H9 (cell line): Measurements from ENCODE around the gene CACNB2. TPM values are rescaled to one million over a fixed set of nuclear protein-coding genes. Genes with fewer than 3 reads are reported as not detected.
"Not testable (repeated sequence)": the region's sequence is repeated elsewhere in the genome, so short reads cannot be mapped to it uniquely, and the experiment has no call there.

Source experiments
- DNase-seq: peaks from one replicate; pipeline ENCODE4 v3.0.0-alpha.2; 2017
- H2AFZ ChIP-seq: one replicate; pipeline ENCODE4 v1.6.1; 2013; ENCODE audit warnings: mild to moderate bottlenecking, low read length, control low read depth, moderate library complexity
- H2AK5ac ChIP-seq: 2 replicates; pipeline ENCODE4 v1.6.1; 2013; ENCODE audit warnings: low read length, control low read depth, mixed read lengths; ENCODE audit not compliant: insufficient read length
- H2BK120ac ChIP-seq: one replicate; pipeline ENCODE4 v1.6.1; 2013; ENCODE audit warnings: low read depth, mild to moderate bottlenecking, low read length, control low read depth, inconsistent platforms; ENCODE audit not compliant: poor library complexity, severe bottlenecking
- H2BK12ac ChIP-seq: 2 replicates; pipeline ENCODE4 v1.6.1; 2013; ENCODE audit warnings: low read length, control low read depth, mixed read lengths, low read depth; ENCODE audit not compliant: insufficient read length
- H2BK15ac ChIP-seq: 2 replicates; pipeline ENCODE4 v1.6.1; 2013; ENCODE audit warnings: low read depth, low read length, control low read depth
- H2BK20ac ChIP-seq: one replicate; pipeline ENCODE4 v1.6.1; 2013; ENCODE audit warnings: low read depth, mild to moderate bottlenecking, low read length, control low read depth, inconsistent platforms; ENCODE audit not compliant: poor library complexity, severe bottlenecking
- H2BK5ac ChIP-seq: 2 replicates; pipeline ENCODE4 v1.6.1; 2013; ENCODE audit warnings: low read length, control low read depth, mixed read lengths; ENCODE audit not compliant: insufficient read length
- H3K14ac ChIP-seq: 2 replicates; pipeline ENCODE4 v1.6.1; 2013; ENCODE audit warnings: low read length, control low read depth; ENCODE audit not compliant: insufficient read depth
- H3K18ac ChIP-seq: 2 replicates; pipeline ENCODE4 v1.6.1; 2013; ENCODE audit warnings: low read depth, mild to moderate bottlenecking, mixed read lengths, low read length, control low read depth; ENCODE audit not compliant: insufficient read length
- H3K23ac ChIP-seq: 2 replicates; pipeline ENCODE4 v1.6.1; 2013; ENCODE audit warnings: low read length, control low read depth, mixed read lengths, low read depth; ENCODE audit not compliant: insufficient read length
- H3K23me2 ChIP-seq: 2 replicates; pipeline ENCODE4 v1.6.1; 2013; ENCODE audit warnings: low read depth, mild to moderate bottlenecking, mixed read lengths, low read length, control low read depth; ENCODE audit not compliant: insufficient read length, poor library complexity, severe bottlenecking
- H3K27ac ChIP-seq: 2 replicates; pipeline ENCODE4 v1.5.1; 2013; ENCODE audit warnings: low read length, control low read depth, mixed read lengths, low read depth; ENCODE audit not compliant: insufficient read length
- H3K27me3 ChIP-seq: 2 replicates; pipeline ENCODE4 v1.6.1; 2013; ENCODE audit warnings: low read length, control low read depth, inconsistent platforms; ENCODE audit not compliant: insufficient read depth
- H3K4ac ChIP-seq: 2 replicates; pipeline ENCODE4 v1.6.1; 2013; ENCODE audit warnings: low read depth, mild to moderate bottlenecking, control low read depth, inconsistent platforms, low read length, moderate library complexity
- H3K4me1 ChIP-seq: 2 replicates; pipeline ENCODE4 v1.6.1; 2013; ENCODE audit warnings: low read length, control low read depth, inconsistent platforms; ENCODE audit not compliant: insufficient read depth
- H3K4me2 ChIP-seq: 2 replicates; pipeline ENCODE4 v1.6.1; 2013; ENCODE audit warnings: low read length, control low read depth, mixed read lengths; ENCODE audit not compliant: insufficient read length, insufficient read depth
- H3K56ac ChIP-seq: 2 replicates; pipeline ENCODE4 v1.6.1; 2013; ENCODE audit warnings: low read depth, mild to moderate bottlenecking, mixed read lengths, low read length, control low read depth; ENCODE audit not compliant: insufficient read length
- H3K79me1 ChIP-seq: 2 replicates; pipeline ENCODE4 v1.6.1; 2013; ENCODE audit warnings: low read depth, mild to moderate bottlenecking, moderate library complexity, low read length, control low read depth, inconsistent platforms; ENCODE audit not compliant: insufficient read depth, poor library complexity, severe bottlenecking
- H3K79me2 ChIP-seq: 2 replicates; pipeline ENCODE4 v1.6.1; 2013; ENCODE audit warnings: low read length, control low read depth, inconsistent platforms; ENCODE audit not compliant: insufficient read depth
- H3K9ac ChIP-seq: 2 replicates; pipeline ENCODE4 v1.6.1; 2013; ENCODE audit warnings: low read length, control low read depth, mixed read lengths; ENCODE audit not compliant: insufficient read length; ENCODE audit errors: extremely low read depth
- H3K9me3 ChIP-seq: one replicate; pipeline ENCODE4 v1.6.1; 2013; ENCODE audit warnings: low read depth, low read length, inconsistent platforms; ENCODE audit not compliant: control insufficient read depth
- H3T11ph ChIP-seq: one replicate; pipeline ENCODE4 v1.6.1; 2013; ENCODE audit warnings: mild to moderate bottlenecking, low read length, control low read depth, inconsistent platforms
- H4K20me1 ChIP-seq: one replicate; pipeline ENCODE4 v1.6.1; 2013; ENCODE audit not compliant: control insufficient read depth, insufficient read length, insufficient read depth
- H4K5ac ChIP-seq: 2 replicates; pipeline ENCODE4 v1.6.1; 2013; ENCODE audit warnings: low read depth, mild to moderate bottlenecking, mixed read lengths, low read length, control low read depth; ENCODE audit not compliant: insufficient read length
- H4K8ac ChIP-seq: replicated peaks from 2 replicates; pipeline ENCODE4 v1.6.1; 2013; ENCODE audit warnings: low read length, control low read depth, mixed read lengths, low read depth; ENCODE audit not compliant: insufficient read length
- H4K91ac ChIP-seq: 2 replicates; pipeline ENCODE4 v1.6.1; 2013; ENCODE audit warnings: low read depth, mild to moderate bottlenecking, moderate library complexity, mixed read lengths, low read length, control low read depth; ENCODE audit not compliant: insufficient read length
- H3K27ac Mint-ChIP-seq, 3 experiments: 2 replicates in 2 of 3; 3 replicates in 1 of 3; pipeline ENCODE4 v1.8.0; 2020 to 2021; ENCODE audit warnings: mixed read lengths in 3 of 3, mild to moderate bottlenecking in 1 of 3, moderate library complexity in 1 of 3
- H3K27me3 Mint-ChIP-seq: 2 replicates; pipeline ENCODE4 v1.8.0; 2021; ENCODE audit warnings: low read depth, mild to moderate bottlenecking, moderate library complexity, mixed read lengths
- H3K36me3 Mint-ChIP-seq, 3 experiments: 2 replicates in 2 of 3; 3 replicates in 1 of 3; pipeline ENCODE4 v1.8.0; 2020 to 2021; ENCODE audit warnings: low read depth in 3 of 3, mixed read lengths in 3 of 3; ENCODE audit not compliant: insufficient read depth in 1 of 3
- H3K4me1 Mint-ChIP-seq, 2 experiments: 2 replicates each; pipeline ENCODE4 v1.8.0; 2020; ENCODE audit warnings: mixed read lengths in 2 of 2
- H3K4me3 Mint-ChIP-seq, 2 experiments: 2 replicates in 1 of 2; 3 replicates in 1 of 2; pipeline ENCODE4 v1.8.0; 2020 to 2021; ENCODE audit warnings: mild to moderate bottlenecking in 2 of 2, mixed read lengths in 2 of 2, moderate library complexity in 1 of 2
- H3K9me3 Mint-ChIP-seq, 2 experiments: 2 replicates in 1 of 2; 3 replicates in 1 of 2; pipeline ENCODE4 v1.8.0; 2020; ENCODE audit warnings: mild to moderate bottlenecking in 2 of 2, mixed read lengths in 2 of 2, moderate library complexity in 1 of 2
- CTCF ChIP-seq: fragments of 200-600 bp; sonication (generic); conservative IDR thresholded peaks from 3 replicates; pipeline ENCODE4 v1.8.0; 2021; ENCODE audit warnings: antibody characterized with exemption, mild to moderate bottlenecking
- WGBS: extraction: QIAGEN DNeasy Blood & Tissue Kit; methylation state at CpG from one replicate; pipeline ENCODE4 v1.1.7; 2013; ENCODE audit warnings: missing lambda C conversion rate, low lambda C conversion rate, mixed read lengths; ENCODE audit not compliant: insufficient read length; ENCODE audit errors: extremely low coverage; 5-methylcytosine and 5-hydroxymethylcytosine counted together
- total RNA-seq: library from RNA; stranded (reverse); gene quantifications from 2 replicates; pipeline ENCODE4 v1.2.1, GENCODE V29; 2021

CACNB2 gene
- total RNA-seq, 1 experiment from 2014 or later: 2.6 TPM

GRCh38 chr10:18583575-18584270 is 443.5 kb downstream of the CACNB2 start:
- DNase-seq: no peak
- Histone ChIP-seq H3K23me2 (no peaks in the 10 kb centered on the region), H3K56ac (no peak overlapping the region), H2AK5ac (no peak overlapping the region), H3K27me3 (no peaks in the 10 kb centered on the region), H4K91ac (no peak overlapping the region), H4K8ac (no peak overlapping the region), H3K18ac (no peak overlapping the region), H3T11ph (no peak overlapping the region), H3K23ac (no peak overlapping the region), H4K20me1 (no peaks in the 10 kb centered on the region), H3K4ac (no peak overlapping the region), H3K79me1 (no peaks in the 10 kb centered on the region), H2BK20ac (no peak overlapping the region), H4K5ac (no peak overlapping the region), H3K4me2 (no peak overlapping the region), H2BK120ac (no peak overlapping the region), H3K9ac (no peak overlapping the region), H3K79me2 (no peaks in the 10 kb centered on the region), H2BK5ac (no peak overlapping the region), H2BK15ac (no peak overlapping the region), H3K4me1 (no peaks in the 10 kb centered on the region), H2BK12ac (no peak overlapping the region), H2AFZ (no peak overlapping the region), H3K9me3 (peaks cover under 1% of the 10 kb centered on the region), H3K14ac (no peak overlapping the region), H3K27ac (no peak overlapping the region)
- H3K4me1 Mint-ChIP-seq: peaks cover 2 to 13% of the 10 kb centered on the region in 2 experiments; a peak in 2 of 4 replicates
- TF ChIP-seq CTCF: peak; percentile 36; the same call in 2 of the 3 replicates
- H3K27ac Mint-ChIP-seq: no peak overlapping the region; a peak in 1 of 7 replicates
- WGBS: no CpG with 5 or more reads among the region's 5 CpGs
- peaks cover 1 to 3% of the 10 kb centered on the region in 2 experiments; a peak in 4 of 5 replicates for H3K9me3 Mint-ChIP-seq
- no peak overlapping the region for H3K4me3 Mint-ChIP-seq
- peaks cover 56 to 69% (median 62%) of the 10 kb centered on the region in 3 experiments for H3K36me3 Mint-ChIP-seq
- no peaks in the 10 kb centered on the region for H3K27me3 Mint-ChIP-seq

- H3K4me1 Mint-ChIP-seq: not testable (repeated sequence)
Observed at GRCh38 chr10:18586637-18587036, 446.4 kb downstream of the CACNB2 start.

More at GRCh38 chr10:18586637-18587036, 446.4 kb downstream of the CACNB2 start:
- H4K91ac ChIP-seq, H3K27ac ChIP-seq, H4K8ac ChIP-seq, DNase-seq, H3K4me3 Mint-ChIP-seq, H3K27me3 Mint-ChIP-seq, H3K27ac Mint-ChIP-seq, H3K27me3 ChIP-seq, H2BK120ac ChIP-seq, H3K4ac ChIP-seq, H2BK20ac ChIP-seq, H3K79me1 ChIP-seq, H2BK12ac ChIP-seq, H2AFZ ChIP-seq, H2BK15ac ChIP-seq, H3K9me3 Mint-ChIP-seq, H3K14ac ChIP-seq, H3K18ac ChIP-seq, H3K9me3 ChIP-seq, H2AK5ac ChIP-seq, H3K23me2 ChIP-seq, H4K5ac ChIP-seq, H3K4me1 ChIP-seq, H3K23ac ChIP-seq, H3T11ph ChIP-seq, H3K79me2 ChIP-seq, H4K20me1 ChIP-seq, H3K4me2 ChIP-seq, H2BK5ac ChIP-seq, H3K9ac ChIP-seq, H3K56ac ChIP-seq: not testable (repeated sequence)
- peaks cover 36 to 51% (median 48%) of the 10 kb centered on the region in 3 experiments for H3K36me3 Mint-ChIP-seq
- no CpG with 5 or more reads among the region's 10 CpGs for WGBS
